ENCODE measurements around the gene ABCC6.
"Not testable (repeated sequence)": the region's sequence is repeated elsewhere in the genome, so short reads cannot be mapped to it uniquely, and the experiment has no call there.

- TF ChIP-seq ZKSCAN1 (IDR thresholded peaks at IDR 0.05; ENCODE audit: low read length); SOX6 (IDR thresholded peaks at IDR 0.05); SOX6 (CRISPR knock-in tag; IDR thresholded peaks at IDR 0.05); AKAP8 (CRISPR knock-in tag; IDR thresholded peaks at IDR 0.05); ZNF672 (CRISPR knock-in tag; IDR thresholded peaks at IDR 0.05); ZBTB38 (CRISPR knock-in tag; IDR thresholded peaks at IDR 0.05); FOXA1 (IDR thresholded peaks at IDR 0.05); FOXA1 (CRISPR knock-in tag; IDR thresholded peaks at IDR 0.05); ZSCAN29 (CRISPR knock-in tag; conservative IDR thresholded peaks at IDR 0.05); ZNF629 (CRISPR knock-in tag; conservative IDR thresholded peaks at IDR 0.05); NFYB (CRISPR knock-in tag; IDR thresholded peaks at IDR 0.05): not testable (repeated sequence)
Observed at GRCh38 chr16:16208461-16208860, 14.8 kb downstream of the ABCC6 start.

Measured in HepG2 (cell line).